IPS-15b (cell line): ENCODE results near the gene ELMO1.

Source experiments
- H3K27me3 ChIP-seq: one replicate; pipeline ENCODE4 v1.6.1; 2013; ENCODE audit warnings: low read length; ENCODE audit not compliant: control insufficient read depth, insufficient read depth
- H3K36me3 ChIP-seq: one replicate; pipeline ENCODE4 v1.6.1; 2013; ENCODE audit warnings: low read length; ENCODE audit not compliant: control insufficient read depth, insufficient read depth
- H3K4me1 ChIP-seq: one replicate; pipeline ENCODE4 v1.6.1; 2013; ENCODE audit warnings: mild to moderate bottlenecking, low read length; ENCODE audit not compliant: control insufficient read depth, insufficient read depth
- H3K4me3 ChIP-seq: one replicate; pipeline ENCODE4 v1.5.1; 2013; ENCODE audit warnings: low read depth, low read length
- H3K9ac ChIP-seq: one replicate; pipeline ENCODE4 v1.6.1; 2013; ENCODE audit warnings: low read depth, mild to moderate bottlenecking, low read length
- H3K9me3 ChIP-seq: one replicate; pipeline ENCODE4 v1.6.1; 2013; ENCODE audit warnings: mild to moderate bottlenecking, low read length; ENCODE audit not compliant: control insufficient read depth, insufficient read depth

The ELMO1 gene

GRCh38 chr7:37035631-37036030 is 413.0 kb downstream of the ELMO1 start:
- H3K4me1 ChIP-seq: peaks cover 8% of the 10 kb centered on the region
- H3K27me3 ChIP-seq: no peaks in the 10 kb centered on the region
- H3K36me3 ChIP-seq: no peaks in the 10 kb centered on the region
- H3K9me3 ChIP-seq: no peaks in the 10 kb centered on the region
- no peak overlapping the region for H3K4me3 ChIP-seq
- H3K9ac ChIP-seq: no peak overlapping the region

- Histone ChIP-seq H3K36me3 (no peaks in the 10 kb centered on the region), H3K4me3 (no peak overlapping the region), H3K27me3 (no peaks in the 10 kb centered on the region), H3K9ac (no peak overlapping the region), H3K9me3 (no peaks in the 10 kb centered on the region), H3K4me1 (peaks cover 8% of the 10 kb centered on the region)
Measured at GRCh38 chr7:37033141-37033540, 415.5 kb downstream of the ELMO1 start.

- no peak overlapping the region for H3K9ac ChIP-seq
- H3K4me1 ChIP-seq: peaks cover 8% of the 10 kb centered on the region
- no peaks in the 10 kb centered on the region for H3K27me3 ChIP-seq
- no peaks in the 10 kb centered on the region for H3K9me3 ChIP-seq
- H3K4me3 ChIP-seq: no peak overlapping the region
- no peaks in the 10 kb centered on the region for H3K36me3 ChIP-seq
Measured at GRCh38 chr7:37032258-37032601, 416.4 kb downstream of the ELMO1 start.

- H3K4me1 ChIP-seq: peaks cover 8% of the 10 kb centered on the region
- no peak overlapping the region for H3K9ac ChIP-seq
- H3K27me3 ChIP-seq: no peaks in the 10 kb centered on the region
- no peaks in the 10 kb centered on the region for H3K9me3 ChIP-seq
- no peaks in the 10 kb centered on the region for H3K36me3 ChIP-seq
- no peak overlapping the region for H3K4me3 ChIP-seq
Measured at GRCh38 chr7:37031571-37032257, 416.9 kb downstream of the ELMO1 start.

GRCh38 chr7:37028909-37029440 is 419.7 kb downstream of the ELMO1 start:
- Histone ChIP-seq H3K9me3 (no peaks in the 10 kb centered on the region), H3K9ac (no peak overlapping the region), H3K4me1 (peaks cover 8% of the 10 kb centered on the region), H3K36me3 (no peaks in the 10 kb centered on the region), H3K27me3 (no peaks in the 10 kb centered on the region), H3K4me3 (no peak overlapping the region)

- H3K27me3 ChIP-seq: no peaks in the 10 kb centered on the region
- no peak overlapping the region for H3K9ac ChIP-seq
- H3K4me3 ChIP-seq: no peak overlapping the region
- peaks cover 8% of the 10 kb centered on the region for H3K4me1 ChIP-seq
- H3K36me3 ChIP-seq: no peaks in the 10 kb centered on the region
- H3K9me3 ChIP-seq: no peaks in the 10 kb centered on the region
Measured at GRCh38 chr7:37027557-37028341, 420.9 kb downstream of the ELMO1 start.

GRCh38 chr7:37027104-37027503 is 421.6 kb downstream of the ELMO1 start:
- no peaks in the 10 kb centered on the region for H3K9me3 ChIP-seq
- H3K27me3 ChIP-seq: no peaks in the 10 kb centered on the region

GRCh38 chr7:37018954-37019353 is 429.7 kb downstream of the ELMO1 start:
- Histone ChIP-seq H3K4me1 (no peaks in the 10 kb centered on the region), H3K36me3 (no peaks in the 10 kb centered on the region), H3K27me3 (no peaks in the 10 kb centered on the region), H3K9me3 (no peaks in the 10 kb centered on the region), H3K4me3 (no peak overlapping the region), H3K9ac (no peak overlapping the region)

More at GRCh38 chr7:37027104-37027503, 421.6 kb downstream of the ELMO1 start:
- H3K36me3 ChIP-seq: no peaks in the 10 kb centered on the region
- no peak overlapping the region for H3K9ac ChIP-seq
- H3K4me3 ChIP-seq: no peak overlapping the region
- peaks cover 3% of the 10 kb centered on the region for H3K4me1 ChIP-seq

GRCh38 chr7:37016064-37016878 is 432.4 kb downstream of the ELMO1 start:
- H3K36me3 ChIP-seq: no peaks in the 10 kb centered on the region
- H3K9ac ChIP-seq: no peak overlapping the region
- H3K27me3 ChIP-seq: no peaks in the 10 kb centered on the region
- no peaks in the 10 kb centered on the region for H3K4me1 ChIP-seq
- H3K9me3 ChIP-seq: no peaks in the 10 kb centered on the region
- no peak overlapping the region for H3K4me3 ChIP-seq

GRCh38 chr7:37015353-37016034 is 433.2 kb downstream of the ELMO1 start:
- no peak overlapping the region for H3K4me3 ChIP-seq
- H3K9ac ChIP-seq: no peak overlapping the region
- no peaks in the 10 kb centered on the region for H3K4me1 ChIP-seq
- H3K9me3 ChIP-seq: no peaks in the 10 kb centered on the region
- H3K27me3 ChIP-seq: no peaks in the 10 kb centered on the region
- no peaks in the 10 kb centered on the region for H3K36me3 ChIP-seq

- no peaks in the 10 kb centered on the region for H3K9me3 ChIP-seq
Measured at GRCh38 chr7:37013771-37014170, 434.9 kb downstream of the ELMO1 start.

More at GRCh38 chr7:37013771-37014170, 434.9 kb downstream of the ELMO1 start:
- no peak overlapping the region for H3K4me3 ChIP-seq
- H3K36me3 ChIP-seq: no peaks in the 10 kb centered on the region
- no peak overlapping the region for H3K9ac ChIP-seq
- H3K4me1 ChIP-seq: no peaks in the 10 kb centered on the region
- H3K27me3 ChIP-seq: no peaks in the 10 kb centered on the region
